Brain pericyte (primary cell): Measurements from ENCODE around the gene ASF1B.
"Not testable (repeated sequence)": the region's sequence is repeated elsewhere in the genome, so short reads cannot be mapped to it uniquely, and the experiment has no call there.

Experiments
- DNase-seq: peaks from one replicate; pipeline ENCODE4 v3.0.0-alpha.2; 2012; ENCODE audit warnings: low read depth, low spot score

ASF1B gene

DNA sequence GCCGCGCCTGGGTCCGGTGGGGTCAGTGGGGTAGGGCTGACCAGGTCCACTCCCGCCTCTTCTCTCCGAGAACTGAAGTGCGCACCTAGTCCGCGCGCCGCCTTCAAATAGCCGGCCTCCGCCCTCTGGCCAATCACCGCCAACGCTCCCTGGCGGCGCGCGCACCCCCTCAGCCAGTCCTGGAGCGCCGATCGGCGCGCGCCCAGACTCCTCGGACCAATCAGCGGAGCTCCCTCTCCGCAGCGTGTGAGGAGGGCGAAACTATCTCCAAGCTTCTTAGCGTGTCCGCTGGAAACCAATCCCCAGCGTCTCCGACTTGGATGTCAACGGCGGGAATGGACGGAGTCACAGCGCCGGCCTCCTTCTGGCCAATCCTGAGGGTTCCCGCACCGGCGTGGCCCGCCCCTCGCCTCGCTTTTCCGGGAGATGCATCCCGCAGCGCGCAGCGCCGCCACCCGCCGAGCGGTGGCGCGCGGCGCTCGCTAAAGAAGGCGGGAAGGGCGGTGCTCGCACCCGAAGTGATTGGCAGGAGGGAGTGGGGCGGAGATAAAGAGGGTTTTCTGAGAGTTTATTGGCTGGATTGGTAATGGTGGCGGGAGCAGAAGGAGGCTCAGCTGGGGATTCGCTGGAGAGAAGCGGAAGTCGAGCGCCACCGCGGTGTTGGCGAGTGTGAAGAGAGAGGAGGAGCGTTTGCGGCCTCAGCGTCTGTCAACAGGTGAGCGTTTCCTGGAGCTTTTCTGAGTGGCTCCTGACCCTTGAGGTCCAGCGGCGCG, at the start of gene ASF1B:
TSS of gene ASF1B (minus strand) at position 81 of the 773 bp plus-strand sequence. CDS start 133 bp downstream, outside the sequence.
- DNase-seq, result peak; percentile 100

DNA sequence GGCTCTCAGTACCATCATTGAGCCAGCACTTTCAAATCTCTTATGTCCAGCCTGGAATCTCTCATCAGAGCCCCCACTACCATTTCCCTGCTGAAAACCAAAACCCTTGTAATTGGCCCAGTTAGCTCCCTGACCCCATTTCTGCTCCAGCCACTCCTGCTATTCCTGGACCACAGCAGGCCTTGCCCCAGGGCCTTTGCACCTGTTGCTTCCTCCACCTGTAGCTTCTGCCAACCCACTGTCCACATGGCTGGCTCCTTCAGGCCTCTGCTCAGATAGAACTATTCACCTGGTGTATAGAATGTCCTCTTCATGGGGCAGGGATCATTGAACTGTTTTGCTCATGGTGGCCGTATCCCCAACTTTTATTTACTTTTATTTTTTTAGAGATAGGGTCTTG, 49.3 kb upstream of the ASF1B start:
- not testable (repeated sequence) for DNase-seq

DNA sequence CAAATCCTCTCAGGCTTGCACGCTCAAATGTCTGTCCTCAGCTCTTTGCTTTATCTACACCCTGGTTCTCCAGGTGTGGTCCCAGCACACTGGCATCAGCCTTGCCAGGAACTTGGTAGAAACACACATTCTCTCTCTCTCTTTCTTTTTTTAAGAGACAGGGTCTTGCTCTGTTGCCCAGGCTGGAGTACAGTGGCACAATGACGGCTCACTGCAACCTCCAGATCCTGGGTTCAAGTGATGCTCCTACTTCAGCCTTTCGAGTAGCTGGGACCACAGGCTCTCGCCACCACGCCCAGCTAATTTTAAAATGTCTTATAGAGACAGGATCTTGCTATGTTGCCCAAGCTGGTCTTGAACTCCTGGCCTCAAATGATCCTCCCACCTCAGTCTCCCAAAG, 48.8 kb upstream of the ASF1B start:
- no peak for DNase-seq

DNA sequence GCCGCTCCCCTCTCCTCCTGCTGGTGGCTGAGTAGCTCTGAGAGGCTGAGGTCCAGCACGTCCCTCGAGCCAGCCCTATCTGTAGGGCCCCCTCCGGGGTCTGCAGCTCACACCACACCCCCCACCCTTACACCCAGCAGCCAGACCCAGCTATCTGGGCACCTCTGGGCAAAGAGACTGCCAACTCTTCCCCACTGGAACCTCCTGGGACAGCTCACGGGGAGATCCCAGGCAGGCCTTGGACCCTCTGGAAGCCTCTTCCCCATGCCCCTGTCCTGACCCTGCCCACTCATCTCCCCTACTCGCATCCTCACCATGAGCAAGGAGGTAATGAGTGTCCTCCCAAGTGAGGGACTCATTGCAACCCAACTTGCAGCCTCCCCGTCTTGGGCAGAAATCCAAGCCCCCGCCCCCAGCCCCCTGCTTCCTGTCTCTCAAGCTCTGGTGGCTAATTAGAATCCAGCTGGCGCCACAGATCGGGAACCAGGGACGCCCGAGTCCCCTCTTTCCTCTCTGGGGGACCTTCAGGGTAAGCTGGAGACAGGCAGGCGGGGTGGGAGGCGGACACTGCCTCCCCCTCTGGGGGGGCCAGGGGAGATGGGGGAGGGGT, 47.5 kb upstream of the ASF1B start:
- DNase-seq, result no peak

DNA sequence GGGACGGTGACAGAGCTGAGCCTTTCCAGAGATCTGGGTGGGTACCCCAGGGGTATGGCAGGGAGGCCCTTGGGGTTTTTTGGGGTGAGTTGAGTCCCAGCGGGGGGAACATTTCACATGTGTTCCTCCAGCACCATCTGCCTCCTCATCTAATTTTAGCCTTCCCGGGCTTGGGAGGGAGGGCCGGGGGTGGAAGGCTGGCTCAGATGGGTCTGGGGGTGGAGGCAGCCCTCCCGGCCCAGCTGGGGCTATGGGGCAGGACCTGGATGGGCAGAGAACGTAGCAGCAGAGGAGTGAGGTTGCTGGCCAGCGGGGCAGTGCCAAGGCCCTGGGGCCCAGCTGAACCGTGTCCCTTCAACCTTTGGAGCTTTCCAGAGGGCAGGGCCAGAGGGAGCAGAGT, 46.1 kb upstream of the ASF1B start:
- no peak for DNase-seq

DNA sequence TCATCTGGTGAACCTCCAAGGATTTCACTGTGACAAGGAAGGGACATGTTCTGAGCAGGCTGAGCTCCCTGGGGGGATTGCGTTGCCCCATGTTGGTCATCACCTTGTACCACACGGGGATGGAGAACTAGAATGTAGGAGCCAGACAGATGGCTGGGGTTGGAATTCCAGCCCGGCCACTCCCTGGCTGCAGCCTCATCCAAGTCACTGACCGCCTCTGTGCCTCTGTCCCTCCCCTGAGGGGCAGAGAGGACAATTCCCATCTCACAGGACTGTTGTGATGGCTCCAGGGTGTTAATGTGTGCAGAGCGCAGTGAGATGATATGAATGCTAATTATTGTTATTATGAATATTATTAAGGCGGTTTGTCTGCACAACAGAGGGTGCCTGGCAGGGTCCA, 45.5 kb upstream of the ASF1B start:
- no peak for DNase-seq

DNA sequence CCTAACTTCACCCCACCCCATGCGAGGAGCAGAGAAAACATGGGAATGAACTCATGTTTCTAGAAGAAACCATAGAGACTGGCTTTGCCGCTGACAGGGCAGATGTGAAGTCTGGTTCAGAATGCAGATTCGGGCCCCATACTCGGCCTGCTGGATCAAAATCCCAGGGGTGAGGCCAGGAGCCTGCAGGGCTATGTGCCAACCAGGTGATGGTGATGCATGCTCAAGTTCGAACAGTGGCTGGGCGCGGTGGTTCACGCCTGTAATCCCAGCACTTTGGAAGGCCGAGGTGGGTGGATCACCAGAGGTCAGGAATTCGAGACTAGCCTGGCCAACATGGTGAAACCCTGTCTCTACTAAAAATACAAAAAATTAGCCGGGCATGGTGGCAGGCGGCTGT, 44.8 kb upstream of the ASF1B start:
- not testable (repeated sequence) for DNase-seq

DNA sequence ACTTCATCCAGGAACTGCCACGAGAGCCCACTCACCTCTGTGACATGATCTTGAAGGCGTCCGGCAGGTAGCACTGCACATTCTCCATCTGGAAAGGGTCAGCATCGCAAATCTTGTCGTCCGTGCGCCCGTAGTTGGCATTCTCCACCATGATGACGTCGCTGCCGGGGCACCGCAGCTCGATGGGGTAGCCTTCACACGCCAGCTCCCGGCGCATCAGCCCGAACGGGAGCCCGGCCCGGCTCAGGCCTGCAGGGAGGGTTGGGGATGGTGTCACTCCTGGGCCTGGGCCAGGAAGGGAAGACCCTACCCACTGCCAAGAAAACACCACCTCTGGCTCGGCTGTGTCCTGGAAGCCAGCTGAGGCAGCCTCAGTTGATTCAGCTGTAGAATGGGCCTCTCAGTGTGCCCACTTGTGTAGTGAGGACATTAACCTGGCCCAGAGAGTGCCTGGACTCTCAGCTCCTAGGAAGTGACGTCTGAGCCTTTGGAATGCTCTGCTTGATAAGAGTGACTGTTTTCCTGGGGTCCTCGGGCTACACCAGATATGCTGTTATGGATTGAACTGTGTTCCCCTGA, 41.2 kb upstream of the ASF1B start:
- DNase-seq, result no peak

DNA sequence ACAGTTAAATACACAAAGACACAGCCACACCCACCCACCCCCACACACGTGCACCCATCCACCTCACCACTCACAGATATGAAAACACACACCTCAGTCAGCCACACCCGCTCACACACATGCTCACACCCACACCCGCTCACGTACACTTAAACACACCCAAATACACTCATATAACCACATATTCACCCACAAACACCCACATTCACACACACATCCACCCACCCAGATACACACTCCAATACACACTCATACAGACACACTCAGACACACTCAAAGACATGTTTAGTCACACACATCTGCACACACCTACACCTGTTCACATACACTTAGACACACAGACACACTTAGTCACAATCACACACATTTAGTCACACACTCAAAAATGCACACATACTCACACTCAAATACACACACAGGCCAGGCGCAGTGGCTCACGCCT, 39.0 kb upstream of the ASF1B start:
- DNase-seq, result no peak

DNA sequence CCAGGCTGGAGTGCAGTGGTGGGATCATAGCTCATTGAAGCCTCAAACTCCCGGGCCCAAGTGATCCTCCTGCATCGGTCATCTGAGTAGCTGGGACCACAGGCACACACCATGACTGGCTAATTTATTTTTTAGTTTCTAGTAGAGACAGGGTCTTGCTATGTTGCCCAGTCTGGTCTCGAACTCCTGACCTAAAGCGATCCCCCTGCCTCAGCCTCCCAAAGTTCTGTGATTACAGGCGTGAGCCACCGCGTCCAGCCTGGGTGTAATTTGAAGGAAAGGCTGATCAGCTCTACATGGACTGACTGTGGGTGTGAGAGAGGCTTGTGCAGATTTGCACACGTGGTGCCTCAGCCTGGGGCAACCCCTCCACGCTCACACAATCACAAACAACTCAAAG, 38.5 kb upstream of the ASF1B start:
- no peak for DNase-seq

DNA sequence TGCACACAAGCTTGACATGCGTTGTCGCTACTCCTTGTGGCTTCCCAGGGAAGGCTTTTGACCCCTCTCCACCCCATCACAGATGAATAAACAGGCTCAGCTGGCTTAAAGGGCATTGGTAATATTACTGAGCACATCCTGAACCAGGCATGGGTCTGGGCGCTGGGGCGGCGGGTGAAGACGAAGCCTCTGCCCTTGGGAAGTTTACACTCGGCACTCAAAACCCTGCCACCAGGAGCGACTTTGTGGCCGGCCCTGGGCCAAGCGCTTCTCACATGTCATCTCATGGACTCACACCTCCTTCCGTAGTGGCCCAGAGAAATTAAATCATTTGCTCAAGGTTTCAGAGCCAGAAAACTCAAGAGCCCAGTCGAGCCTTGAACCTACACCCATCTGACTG, 32.6 kb upstream of the ASF1B start:
- no peak for DNase-seq

DNA sequence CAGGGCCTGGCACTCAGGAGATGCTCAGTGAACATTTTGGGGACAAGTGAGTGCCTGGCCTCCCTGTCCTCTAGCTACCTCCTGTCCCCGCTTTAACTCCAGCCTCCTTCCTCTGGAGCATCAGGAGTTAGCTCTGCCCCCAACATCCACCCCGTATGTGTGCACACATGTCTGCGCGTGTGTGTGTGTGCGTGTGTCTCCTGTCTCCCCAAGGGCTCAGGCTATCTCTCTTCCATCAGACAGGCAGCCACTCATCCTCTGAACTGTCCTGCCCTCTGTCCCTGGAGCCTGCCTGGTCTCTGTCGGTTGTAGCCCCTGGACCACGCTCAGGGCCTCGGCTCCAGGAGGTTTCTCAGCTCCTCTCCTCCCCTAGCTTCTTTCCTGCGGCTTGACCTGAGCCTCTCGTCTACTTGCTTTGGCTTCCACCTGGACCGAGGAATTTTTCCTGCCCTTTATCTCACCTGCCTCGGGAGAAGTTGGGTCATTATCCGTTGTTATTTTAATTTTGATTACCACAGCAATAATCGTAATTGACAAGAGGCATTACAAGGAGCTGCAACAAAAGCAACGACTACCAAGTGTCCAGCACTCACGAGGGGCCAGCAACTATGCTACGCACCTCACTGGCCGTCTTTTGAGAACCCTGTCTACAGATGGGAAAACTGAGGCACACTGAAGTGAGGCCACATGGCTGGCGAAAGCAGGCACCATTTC, 32.0 kb upstream of the ASF1B start:
- no peak for DNase-seq

DNA sequence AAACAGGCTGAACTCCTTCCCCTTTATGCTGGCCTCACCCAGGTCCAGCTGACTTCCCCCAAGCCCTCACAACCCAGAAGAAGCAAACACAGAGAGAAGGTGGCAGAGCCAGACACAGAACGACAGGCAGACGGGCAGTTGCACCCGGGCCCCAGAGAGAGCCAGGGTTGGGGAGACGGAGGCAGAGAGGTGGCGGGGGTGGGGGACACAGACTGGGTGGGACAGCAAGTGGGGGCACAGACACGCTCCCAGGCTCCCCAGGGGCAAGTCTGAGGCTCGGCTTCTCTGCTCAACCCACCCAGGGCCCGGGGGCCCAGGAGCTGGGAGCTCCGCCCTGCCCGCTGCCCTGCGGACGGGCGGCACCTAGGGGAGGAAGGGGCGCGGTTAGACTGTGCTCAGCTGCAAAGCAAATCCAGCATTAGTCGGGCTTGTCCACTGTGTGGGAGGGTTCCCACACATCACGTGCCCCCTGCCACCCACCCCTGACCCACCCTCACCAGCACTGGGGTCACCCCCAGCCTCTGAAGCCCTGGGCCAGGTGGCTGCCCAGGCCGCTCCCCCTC, 31.3 kb upstream of the ASF1B start:
- DNase-seq, result no peak

DNA sequence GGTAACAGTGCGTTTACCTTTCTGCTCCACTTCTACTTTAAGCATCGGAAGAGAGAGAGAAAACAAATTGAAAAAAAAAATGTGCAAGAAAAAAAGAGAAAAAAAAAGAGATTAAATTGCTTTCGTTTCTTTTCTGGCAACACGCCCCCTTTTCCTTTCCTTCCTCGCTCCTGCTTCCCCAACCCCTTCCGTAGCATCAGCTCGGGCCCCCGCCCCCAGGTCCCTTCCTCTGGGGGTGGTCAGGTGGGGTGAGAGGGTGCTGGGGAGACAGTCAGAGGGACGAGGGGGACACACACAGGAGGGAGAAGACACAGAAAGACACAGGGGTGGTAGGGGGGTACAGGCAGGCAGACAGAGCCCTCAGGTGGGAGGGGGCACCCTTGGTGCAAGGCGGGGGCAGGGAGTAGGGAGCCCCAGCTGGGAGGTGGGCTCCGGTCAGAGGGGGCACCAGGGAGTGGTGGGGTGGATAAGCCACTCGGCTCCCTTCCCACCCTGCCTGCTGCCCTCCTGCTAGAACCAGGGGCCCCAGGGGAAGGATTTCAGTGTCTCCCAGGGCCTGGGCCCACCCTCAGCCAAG, 30.7 kb upstream of the ASF1B start:
- DNase-seq, result no peak

DNA sequence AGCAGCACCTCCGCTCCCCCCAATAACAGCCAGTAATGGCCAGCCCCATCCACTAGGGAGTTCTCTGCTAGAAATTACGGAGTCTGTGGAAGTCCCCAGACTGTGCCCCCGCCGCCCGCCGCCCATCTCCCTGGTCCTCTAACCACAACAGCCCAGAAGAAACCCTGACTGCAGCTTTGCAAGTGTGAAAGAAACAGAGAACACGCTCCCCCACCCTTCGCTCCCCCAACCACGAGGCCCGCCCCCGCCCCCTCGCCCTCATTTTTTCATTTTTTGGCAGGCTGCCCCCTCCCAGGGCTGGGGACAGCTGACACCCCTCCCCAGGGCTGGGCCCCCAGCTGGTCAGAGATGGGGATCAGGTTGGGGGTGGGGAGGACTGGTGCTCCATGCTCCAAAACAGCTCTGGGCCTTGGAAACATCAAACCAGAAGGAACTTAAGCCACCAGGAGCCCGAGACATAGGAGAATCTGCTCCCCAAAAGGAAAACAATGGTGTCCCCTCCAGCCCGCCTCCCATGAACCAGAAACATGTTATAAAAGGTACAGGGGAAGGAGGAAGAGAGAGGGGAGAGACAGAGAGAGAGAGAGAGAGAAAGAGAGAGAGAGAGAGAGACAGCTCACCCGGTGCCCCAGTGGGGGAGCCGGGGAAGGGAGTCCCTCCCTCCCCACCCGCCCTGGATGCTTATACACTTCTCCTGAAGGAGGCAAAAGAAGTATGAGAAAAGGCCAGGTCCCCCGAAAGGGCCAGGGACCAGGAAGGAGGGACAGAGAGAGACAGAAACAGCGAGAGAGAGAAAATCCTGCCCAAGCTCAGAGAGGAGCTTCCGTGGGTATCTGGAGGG, 29.8 kb upstream of the ASF1B start:
- DNase-seq, result no peak

DNA sequence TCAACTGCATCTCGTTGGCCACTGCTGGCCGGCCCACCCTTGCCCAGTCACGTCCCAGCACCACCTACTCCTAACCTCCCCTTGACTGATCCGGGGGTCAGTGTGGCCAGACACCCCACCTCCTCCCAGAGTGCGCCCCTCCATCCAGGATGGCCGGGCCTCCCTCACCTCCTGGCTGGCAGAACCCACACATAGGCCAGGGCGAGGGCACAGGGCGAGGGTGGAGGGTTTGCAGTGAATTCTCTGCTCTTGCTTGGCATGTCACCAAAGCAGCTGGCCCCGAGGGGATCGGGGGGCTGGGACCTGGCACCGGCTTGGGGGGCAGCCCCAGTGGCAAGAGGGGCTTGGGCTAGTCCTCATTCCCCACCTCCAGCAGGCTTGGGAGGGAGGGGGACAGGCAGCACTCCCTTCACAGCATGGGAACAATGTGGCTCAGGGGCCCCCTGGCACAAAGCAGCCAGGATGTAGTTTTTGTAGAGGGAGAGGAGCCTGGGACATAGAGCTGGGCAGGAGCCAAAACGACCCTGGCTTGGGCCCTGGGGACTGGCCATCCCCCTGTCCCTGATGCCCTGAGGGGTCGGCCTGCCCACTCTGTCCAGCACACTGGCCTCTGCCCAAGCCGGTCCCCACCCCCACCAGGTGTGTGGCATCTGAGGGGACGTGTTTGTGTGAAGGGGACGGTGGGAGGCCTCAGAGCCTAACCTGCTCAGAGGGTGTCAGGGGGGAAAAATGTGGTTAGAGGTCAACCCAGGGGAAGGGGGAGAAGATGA, 28.5 kb upstream of the ASF1B start:
- DNase-seq, result no peak

DNA sequence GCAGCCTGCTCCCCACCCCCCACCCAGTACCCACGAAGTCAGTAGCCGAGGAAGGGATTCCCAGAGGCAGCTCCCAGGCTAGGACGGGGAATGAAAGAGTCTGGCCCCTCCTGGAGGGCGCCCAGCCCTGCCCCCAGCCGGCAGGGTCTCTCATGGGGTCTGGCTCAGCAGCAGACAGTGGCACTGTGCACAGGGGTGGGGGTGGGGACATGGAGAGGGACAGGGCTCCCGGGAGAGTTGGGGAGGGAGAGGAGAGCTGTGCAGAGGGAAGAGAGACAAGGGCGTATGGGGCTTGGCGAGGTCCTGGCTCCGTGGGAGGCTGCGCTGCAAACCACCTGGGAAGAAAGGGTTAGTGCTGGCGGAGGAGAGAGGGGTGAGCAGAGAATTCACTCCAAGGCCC, 27.7 kb upstream of the ASF1B start:
- no peak for DNase-seq

DNA sequence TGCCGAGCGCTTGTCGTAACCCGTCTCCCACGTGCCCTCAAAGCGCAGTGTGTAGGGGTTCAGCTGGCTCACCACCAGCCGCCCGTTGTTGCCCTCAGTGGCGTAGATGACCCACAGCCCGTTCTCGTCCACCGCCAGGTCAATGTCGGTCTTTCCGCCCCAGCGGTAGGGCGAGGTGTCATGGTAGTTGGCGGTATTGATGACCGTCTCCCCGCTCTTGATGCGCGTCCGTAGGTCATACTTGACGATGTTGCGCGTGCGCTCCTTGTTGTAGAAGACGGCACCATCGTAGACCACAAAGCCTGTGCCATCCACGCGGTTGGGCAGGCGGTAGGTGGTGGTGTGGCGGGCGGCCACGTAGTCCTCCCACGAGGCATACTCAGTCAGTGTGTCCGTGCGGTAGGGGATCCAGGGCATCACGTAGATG, 26.5 kb upstream of the ASF1B start:
- no peak for DNase-seq

DNA sequence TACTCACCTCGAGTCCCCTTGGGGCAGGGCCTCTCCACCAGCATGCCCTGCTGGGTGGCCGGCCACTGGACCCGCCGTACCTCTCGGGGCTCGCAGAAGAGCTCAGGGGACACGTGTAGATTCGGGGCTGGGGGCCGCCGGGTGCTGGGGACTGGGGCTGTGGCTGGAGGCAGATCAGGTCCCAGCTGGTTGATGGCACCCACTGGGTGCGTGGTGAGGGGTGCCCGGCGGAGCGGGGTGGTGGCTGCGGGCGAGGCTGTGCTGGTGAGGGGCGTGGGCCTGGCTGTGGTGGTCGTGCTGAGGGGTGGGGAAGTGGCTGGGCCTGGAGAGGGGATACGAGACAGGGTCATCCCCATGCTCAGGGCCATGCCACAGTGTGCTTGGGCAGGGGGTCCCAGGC, 24.9 kb upstream of the ASF1B start:
- DNase-seq, result no peak
